Panc1 (cell line): ENCODE data around the gene APMAP.
"Not testable (repeated sequence)": the region's sequence is repeated elsewhere in the genome, so short reads cannot be mapped to it uniquely, and the experiment has no call there.

Experiments
- REST ChIP-seq, 2 experiments: IDR thresholded peaks; 2 replicates each; pipeline ENCODE4 v1.6.1; 2011 to 2012; ENCODE audit warnings: low read depth in 2 of 2, control low read depth in 1 of 2, low read length in 1 of 2, mild to moderate bottlenecking in 1 of 2, moderate library complexity in 1 of 2; ENCODE audit not compliant: insufficient read depth in 1 of 2
- SIN3A ChIP-seq: IDR thresholded peaks from 2 replicates; pipeline ENCODE4 v1.6.1; 2012; ENCODE audit warnings: low read depth, mild to moderate bottlenecking, low read length, moderate library complexity, borderline replicate concordance; ENCODE audit not compliant: insufficient read depth
- TCF7L2 ChIP-seq: IDR thresholded peaks from 2 replicates; pipeline ENCODE4 v1.6.1; 2011; ENCODE audit warnings: mild to moderate bottlenecking, low read depth, low read length, inconsistent platforms
- TF ChIP-seq, protein P1 (sequence below): fragments of 450-650 bp; IDR thresholded peaks from 2 replicates; pipeline ENCODE4 v1.5.1; 2017; ENCODE audit warnings: mild to moderate bottlenecking

GRCh38 chr20:24929867-24930723 is 62.5 kb downstream of the APMAP start:
- TF ChIP-seq, protein P1, sequence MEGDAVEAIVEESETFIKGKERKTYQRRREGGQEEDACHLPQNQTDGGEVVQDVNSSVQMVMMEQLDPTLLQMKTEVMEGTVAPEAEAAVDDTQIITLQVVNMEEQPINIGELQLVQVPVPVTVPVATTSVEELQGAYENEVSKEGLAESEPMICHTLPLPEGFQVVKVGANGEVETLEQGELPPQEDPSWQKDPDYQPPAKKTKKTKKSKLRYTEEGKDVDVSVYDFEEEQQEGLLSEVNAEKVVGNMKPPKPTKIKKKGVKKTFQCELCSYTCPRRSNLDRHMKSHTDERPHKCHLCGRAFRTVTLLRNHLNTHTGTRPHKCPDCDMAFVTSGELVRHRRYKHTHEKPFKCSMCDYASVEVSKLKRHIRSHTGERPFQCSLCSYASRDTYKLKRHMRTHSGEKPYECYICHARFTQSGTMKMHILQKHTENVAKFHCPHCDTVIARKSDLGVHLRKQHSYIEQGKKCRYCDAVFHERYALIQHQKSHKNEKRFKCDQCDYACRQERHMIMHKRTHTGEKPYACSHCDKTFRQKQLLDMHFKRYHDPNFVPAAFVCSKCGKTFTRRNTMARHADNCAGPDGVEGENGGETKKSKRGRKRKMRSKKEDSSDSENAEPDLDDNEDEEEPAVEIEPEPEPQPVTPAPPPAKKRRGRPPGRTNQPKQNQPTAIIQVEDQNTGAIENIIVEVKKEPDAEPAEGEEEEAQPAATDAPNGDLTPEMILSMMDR = not testable (repeated sequence)
- not testable (repeated sequence) for TF ChIP-seq REST (IDR thresholded peaks at IDR 0.05; ENCODE audit: insufficient read depth in 1 of 2, low read depth in 2 of 2, low read length in 1 of 2); SIN3A; TCF7L2
